GM19099 (cell line): ENCODE data around the gene HSCB.
A peak's percentile ranks its signal among the peaks of the same experiment; 100 is the strongest.

Experiments
- POLR2A ChIP-seq: IDR thresholded peaks from 3 replicates; pipeline ENCODE4 v1.6.1; 2011; ENCODE audit warnings: low read depth; ENCODE audit not compliant: insufficient read length; ENCODE audit errors: extremely low read depth

Gene HSCB

GRCh38 chr22:28772633-28773460, 31.0 kb downstream of the HSCB start, which contains the start of gene CCDC117:
CCDC117 (plus strand) TSS chr22:28772695; CDS start chr22:28772850, 155 bp downstream.
- peak; percentile 84 for TF ChIP-seq POLR2A

GRCh38 chr22:28773461-28773867, 31.6 kb downstream of the HSCB start:
- peak; percentile 25 for TF ChIP-seq POLR2A

- no peak for TF ChIP-seq POLR2A
Observed at GRCh38 chr22:28774378-28774777, 32.5 kb downstream of the HSCB start.

DNA sequence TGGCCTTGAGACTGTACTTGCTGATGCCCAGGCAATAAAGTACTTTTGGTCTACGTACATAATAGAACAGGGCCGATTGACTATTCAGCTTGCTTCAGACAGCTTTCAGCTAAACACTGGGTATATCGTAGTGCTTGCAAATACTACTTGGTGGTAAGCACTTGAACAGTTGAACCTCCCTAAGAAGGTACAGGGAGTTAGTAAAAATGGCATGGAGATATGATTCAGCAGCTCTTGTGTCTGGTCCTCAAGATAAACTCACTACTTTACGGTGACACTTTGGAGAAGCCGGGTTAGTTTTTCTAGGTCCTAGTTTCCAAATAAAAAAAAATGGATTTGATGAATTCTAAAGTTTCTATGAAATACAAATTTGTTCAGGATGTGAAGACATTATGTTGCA, 38.0 kb downstream of the HSCB start:
- TF ChIP-seq POLR2A: no peak

GRCh38 chr22:28780296-28780695, 38.5 kb downstream of the HSCB start:
- TF ChIP-seq POLR2A: no peak

GRCh38 chr22:28783786-28784671, 42.2 kb downstream of the HSCB start:
- TF ChIP-seq POLR2A: no peak

- no peak for TF ChIP-seq POLR2A
Observed at GRCh38 chr22:28788601-28789000, 46.8 kb downstream of the HSCB start.

GRCh38 chr22:28791124-28791523, 49.3 kb downstream of the HSCB start:
- no peak for TF ChIP-seq POLR2A

DNA sequence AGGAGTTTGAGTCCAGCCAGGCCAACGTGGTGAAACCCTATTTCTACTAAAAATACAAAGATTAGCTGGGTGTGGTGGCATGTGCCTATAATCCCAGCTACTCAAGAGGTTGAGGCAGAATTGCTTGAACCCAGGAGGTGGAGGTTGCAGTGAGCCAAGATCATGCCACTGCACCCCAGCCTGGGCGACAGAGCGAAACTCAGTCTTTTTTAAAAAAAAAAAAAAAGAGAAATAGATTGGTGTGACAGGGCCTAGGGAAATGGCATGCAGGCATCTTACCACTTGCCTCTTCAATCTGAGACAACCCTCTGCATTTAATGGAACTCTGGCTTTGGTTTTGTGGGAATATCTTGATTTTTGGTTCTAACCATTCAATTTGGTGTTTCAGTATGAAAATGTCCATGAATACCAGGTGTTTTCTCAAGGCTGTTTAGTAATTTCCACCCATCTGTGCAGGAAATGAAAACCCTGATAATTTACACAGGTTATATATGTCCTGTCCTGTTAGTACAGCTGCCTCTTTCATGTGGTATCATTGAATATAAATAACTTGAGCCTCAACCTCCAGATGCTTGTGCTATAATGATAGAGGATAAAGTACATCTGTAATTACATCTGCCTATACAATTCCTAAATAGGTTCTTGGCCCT, 50.1 kb downstream of the HSCB start:
- TF ChIP-seq POLR2A: peak; percentile 8

DNA sequence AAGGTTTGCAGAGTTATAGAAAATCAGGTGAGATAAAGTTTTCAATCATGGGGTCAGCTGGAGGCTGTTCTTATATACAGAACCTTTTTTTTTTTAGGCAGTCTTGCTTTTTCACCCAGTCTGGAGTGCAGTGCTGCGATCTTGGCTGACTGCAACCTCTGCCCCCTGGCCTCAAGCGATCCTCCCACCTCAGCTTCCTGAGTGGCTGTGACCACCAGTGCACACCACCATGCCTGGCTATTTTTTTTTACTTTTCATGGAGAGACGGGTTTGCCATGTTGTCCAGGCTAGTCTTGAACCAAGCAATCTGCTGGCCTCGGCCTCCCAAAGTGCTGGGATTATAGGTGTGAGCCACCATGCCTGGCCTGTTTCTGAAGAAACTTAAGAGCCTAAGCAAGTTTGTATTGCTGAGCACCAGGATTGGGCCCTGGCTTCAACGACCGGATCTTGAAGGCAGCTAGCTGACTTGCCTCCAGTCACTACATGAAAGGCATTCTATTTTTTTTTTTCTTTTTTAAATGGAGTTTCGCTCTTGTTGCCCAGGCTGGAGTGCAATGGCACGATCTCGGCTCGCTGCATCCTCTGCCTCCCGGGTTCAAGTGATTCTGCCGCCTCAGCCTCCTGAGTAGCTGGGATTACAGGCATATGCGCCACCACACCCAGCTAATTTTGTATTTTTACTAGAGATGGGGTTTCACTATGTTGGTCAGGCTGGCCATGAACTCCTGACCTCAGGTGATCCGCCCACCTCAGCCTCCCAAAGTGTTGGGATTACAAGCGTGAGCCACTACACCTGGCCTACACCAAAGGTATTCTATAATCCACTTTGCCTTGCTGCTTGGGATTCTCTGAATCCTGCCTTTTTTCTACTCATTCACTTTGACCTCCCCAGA, 50.9 kb downstream of the HSCB start:
- peak; percentile 28 for TF ChIP-seq POLR2A

- TF ChIP-seq POLR2A: peak; percentile 39
Observed at GRCh38 chr22:28793976-28794584, 52.2 kb downstream of the HSCB start.

DNA sequence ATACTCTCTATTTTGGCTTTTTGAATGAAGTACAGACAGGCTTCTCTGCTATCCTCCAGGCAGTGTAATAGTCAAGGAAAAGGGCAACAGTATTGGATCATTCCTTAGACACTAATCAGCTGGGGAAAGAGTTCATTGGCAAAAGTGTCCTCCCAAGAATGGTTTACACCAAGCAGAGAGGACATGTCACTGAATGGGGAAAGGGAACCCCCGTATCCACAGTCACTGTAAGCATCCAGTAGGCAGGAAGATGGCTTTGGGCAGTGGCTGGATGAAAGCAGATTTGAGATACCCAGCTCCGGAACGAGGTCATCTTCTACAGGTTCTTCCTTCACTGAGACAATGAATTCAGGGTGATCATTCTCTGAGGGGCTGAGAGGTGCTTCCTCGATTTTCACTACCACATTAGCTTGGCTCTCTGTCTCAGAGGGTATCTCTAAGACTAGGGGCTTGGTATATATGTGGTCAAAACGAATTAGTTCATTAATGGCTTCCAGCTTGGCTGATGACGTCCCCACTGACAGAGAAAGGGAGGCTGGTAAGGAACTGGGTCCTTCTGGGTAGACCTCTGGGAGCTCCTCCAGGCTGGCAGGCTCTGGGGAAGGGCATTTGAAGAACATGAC, 53.3 kb downstream of the HSCB start:
- peak; percentile 36 for TF ChIP-seq POLR2A
